HG03139 (cell line): ENCODE results near the gene TUFT1.
A peak's percentile ranks its signal among the peaks of the same experiment; 100 is the strongest.
"Not testable (repeated sequence)": the region's sequence is repeated elsewhere in the genome, so short reads cannot be mapped to it uniquely, and the experiment has no call there.

Experiments
- ATAC-seq: cut with Tn5 transposase; IDR thresholded peaks from one replicate; pipeline ENCODE4 v1.9.1; 2021; ENCODE audit not compliant: unreplicated experiment

Gene TUFT1

DNA sequence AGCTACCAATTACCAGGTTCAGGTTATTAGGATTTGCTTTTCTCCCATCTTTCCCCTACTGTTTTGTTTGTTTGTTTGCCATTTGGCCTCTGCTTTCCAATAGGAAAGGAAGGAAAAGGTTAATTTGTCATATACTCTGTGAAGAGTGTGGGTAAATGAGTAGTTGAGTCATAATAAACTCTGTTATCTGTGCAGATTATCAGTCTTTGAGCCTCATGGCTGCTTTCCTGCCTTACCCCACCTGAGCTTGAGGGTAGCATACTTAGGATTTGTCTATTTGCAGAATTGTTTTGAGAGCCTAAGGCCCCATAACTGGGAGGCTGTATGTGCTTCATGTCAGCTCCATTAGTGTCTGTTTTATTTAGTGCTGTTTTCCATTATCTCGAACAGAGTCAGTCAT lies 38.8 kb downstream of the TUFT1 start:
- ATAC-seq = no peak

DNA sequence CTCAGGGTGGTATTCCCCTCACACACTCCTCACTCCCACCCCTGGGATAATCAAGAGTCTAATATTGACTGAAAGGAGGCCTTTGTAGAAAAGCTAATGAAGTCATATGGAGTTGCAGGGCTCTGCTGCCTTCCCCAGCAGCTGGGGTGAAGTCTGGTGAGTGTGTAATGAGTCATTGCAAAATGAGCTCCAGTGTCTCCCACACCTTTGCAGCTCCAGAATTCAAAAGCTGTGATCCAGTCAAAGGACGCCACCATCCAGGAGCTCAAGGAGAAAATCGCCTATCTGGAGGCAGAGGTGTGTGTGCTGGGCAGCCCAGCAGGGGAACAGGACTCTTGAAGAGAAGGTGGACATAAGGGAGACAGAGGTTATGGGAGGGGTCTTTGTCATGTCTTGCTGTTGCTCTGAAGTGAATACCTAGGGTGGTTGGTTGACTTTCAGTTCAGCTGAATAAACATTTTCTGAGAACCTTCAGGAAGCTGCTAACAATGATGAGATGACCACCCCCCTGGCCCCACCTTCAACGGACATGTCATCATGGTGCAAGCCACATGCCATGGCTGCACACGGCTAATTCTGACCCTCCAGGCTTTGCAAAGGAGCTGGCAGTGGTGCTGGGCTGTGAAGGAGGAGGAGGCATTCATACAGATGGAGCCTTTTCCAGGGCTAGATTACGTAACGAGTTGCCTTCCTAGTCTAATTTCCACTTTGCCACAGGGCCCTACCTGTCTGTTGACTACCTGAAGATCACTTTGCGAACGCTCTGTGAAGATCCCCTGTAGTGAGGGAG lies 39.5 kb downstream of the TUFT1 start:
- no peak for ATAC-seq

DNA sequence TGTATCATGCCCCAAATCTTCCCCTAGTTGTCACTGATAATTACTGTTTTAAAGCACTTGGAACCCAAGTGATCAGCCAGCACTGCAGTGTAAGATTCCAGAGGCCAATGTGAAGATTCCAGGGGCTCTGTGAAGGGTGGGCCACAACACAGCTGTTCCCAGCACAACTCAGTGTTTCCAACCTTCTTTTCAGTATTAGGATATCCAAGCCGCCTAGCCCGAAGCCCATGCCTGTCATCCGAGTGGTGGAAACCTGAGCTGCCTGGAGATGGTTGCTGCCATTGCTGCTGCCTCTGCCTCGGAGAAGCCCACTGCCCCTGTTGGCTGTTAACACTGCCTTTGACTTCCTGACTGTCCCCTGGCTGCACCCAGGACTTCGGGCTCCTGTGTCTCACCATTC lies 41.3 kb downstream of the TUFT1 start:
- ATAC-seq = no peak

GRCh38 chr1:151581921-151582320 lies 41.8 kb downstream of the TUFT1 start:
- ATAC-seq = no peak

DNA sequence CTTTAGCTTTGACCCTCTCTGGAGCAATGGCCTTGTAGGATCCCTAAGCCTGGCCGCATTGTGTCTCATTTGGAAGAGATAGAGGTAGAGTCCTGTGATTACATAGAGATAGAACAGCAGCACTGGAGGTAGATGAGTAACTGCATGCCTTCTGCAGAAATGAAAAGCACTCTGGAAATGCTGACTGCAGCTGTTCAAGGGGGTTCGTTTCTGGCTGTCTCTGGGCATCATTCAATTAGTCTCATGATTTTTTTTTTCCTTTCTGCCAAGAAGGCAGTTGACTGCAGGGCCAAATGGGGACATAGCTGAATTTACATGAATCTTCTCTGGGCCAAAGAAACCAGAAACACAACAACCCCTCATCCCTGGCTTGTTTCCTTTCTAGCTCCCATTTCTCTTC lies 43.7 kb downstream of the TUFT1 start:
- ATAC-seq = no peak

- no peak for ATAC-seq
Observed at GRCh38 chr1:151584278-151584677, 44.2 kb downstream of the TUFT1 start.

DNA sequence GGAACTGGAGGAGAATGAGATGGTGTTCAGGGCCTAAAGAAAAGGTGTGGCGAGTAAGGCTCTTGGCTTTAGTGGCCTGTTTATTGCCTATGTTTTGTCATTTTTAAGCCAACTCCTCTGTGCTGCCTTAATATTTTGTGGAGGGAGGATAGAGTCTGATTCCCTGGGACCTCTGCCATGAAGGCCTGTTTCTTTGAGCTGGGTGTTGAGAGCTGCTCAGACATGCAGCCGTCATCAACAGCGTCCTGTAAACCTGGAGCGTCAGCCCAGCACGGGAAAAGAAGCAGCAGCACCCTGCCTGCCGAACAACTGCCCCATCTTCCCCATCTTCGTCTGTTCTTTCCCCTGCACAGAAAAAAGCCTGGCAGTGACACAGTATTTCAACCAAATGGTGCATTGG lies 44.7 kb downstream of the TUFT1 start:
- ATAC-seq = no peak

DNA sequence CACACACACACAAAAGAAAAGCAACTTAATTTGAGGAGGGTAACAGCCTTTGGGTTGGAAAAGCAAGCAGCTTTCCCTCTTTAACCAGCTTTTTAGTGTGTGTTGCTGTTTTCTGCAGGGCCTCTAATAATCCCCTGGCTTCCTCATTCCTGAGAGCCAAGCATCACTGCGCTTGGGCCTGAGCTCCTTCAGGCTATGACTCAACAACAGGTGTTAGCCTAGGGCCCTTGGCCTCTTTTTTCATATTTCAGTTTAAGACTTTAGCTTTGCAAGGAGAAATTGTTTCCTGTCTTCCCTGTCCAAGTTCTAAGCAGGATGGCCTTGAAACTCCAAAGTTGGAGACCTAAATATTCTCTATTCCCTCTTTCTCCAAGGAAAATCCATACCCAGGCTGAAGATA lies 45.5 kb downstream of the TUFT1 start:
- ATAC-seq = no peak

DNA sequence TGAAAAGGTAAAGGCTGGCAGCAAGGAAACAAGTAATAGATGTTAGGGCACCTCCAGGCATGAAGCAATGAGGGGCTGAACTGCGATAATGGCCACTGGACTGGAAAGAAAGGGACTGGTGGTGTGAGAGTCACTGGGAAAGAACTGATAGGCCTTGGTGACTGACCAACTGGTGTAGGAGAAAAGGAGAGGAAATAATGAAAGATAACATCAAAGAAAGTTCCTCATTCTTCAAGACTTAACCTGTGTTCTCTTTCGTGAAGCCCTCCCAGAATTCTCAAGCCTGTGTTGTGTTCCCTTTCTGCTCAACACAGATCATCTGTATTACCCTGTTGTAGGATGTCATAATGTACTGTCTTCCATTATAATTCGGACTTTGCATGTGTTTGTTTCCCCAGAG lies 50.9 kb downstream of the TUFT1 start:
- ATAC-seq = no peak

- no peak for ATAC-seq
Observed at GRCh38 chr1:151593730-151594129, 53.6 kb downstream of the TUFT1 start.

DNA sequence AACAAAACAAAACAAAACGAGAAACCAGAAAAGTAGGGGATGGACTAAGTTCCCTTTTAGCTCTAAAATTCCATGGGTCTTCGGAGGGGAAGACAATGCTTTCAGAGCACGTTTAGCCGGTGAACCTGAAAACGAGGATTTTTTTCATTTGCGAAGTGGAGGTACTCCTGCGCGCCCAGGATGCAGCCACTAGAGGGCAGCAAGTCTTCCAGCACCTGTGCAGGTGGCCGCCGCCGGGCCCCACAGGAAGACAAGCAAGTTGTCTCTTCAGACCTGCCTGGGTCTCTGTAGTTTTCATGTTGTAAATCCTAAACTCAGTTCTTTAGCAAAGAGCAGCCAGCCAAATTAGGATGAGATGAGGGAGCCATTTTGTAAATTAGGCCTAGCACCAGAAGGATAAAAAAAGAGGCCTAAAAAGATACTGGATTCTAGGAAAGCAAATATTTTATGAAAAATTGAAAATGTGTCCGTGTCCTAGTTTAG lies 54.1 kb downstream of the TUFT1 start:
- no peak for ATAC-seq

DNA sequence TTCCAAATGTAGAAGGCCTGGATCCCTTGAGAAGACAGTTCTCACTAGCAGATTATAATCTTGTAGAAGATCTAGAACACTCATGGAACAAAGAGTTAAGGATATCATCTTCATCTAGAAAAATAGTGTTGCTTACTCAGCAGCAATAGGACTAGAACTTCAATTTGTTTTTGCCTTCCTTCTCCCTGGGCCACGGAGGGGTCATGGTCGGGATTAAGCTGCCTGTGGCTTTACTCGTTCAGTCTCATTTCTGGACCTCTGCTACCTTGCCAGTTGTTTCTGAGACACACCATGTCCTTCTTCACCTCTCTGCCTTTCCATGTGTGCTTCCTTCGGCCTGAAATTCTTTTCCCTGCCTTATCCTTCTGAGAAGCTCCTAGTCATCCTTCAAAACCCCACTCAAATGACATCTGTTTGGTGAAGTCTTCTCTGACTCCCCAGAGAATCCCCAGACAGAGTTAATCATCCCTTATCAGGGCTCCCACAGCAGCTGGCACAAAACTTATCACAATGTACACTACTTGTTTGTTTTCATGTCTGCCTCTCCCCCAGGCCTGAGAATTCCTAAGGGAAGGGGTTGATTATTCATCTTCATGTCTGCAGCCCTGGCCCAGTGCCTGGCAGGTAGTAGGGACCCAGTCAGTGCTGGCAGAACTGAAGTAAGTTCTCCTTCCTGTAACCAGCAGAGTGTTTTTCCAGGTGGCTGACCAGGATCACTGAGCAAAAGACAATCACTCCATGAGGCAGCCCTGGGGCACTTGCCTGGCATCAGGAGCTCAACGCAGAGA lies 56.3 kb downstream of the TUFT1 start:
- no peak for ATAC-seq

GRCh38 chr1:151602550-151602949 lies 62.4 kb downstream of the TUFT1 start:
- ATAC-seq = not testable (repeated sequence)

- ATAC-seq = no peak
Observed at GRCh38 chr1:151604291-151604690, 64.2 kb downstream of the TUFT1 start.

DNA sequence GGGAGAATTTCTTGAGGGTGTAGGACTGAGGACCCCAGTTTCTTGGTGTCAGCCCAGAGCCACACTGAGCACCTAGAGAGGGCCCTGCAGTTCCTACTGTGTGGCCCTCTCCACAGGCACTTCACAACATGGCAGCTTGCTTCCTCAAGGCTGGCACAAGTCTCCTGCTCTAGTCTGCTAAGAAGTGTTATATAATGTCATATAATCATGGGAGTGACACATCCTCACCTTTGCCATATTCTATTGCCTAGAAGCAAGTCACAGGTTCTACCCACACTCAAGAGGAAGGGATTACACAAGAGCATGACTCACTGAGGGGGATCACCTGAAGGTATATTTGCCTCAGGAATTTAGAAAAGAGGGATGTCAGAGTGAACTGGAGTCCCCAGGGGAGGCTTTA lies 66.3 kb downstream of the TUFT1 start:
- no peak for ATAC-seq

DNA sequence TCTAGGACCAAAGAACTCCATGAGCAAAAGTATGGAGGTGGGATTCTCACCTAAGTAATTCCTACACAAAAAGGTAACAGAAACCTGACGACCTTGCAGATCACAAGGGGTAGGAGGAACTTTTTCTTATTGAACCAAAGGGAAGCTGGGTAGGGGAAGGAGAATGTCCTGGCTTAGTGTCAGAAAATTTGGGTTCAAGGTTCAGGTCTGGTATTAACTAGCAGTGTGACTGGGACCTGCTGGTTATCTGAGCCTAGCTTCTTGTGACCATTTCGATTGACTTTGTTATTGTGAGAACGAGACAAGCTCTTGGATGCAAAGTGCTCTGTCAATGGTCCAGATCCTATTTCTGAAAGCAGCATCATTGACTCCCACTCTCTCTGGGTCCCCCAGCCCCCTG lies 66.7 kb downstream of the TUFT1 start:
- ATAC-seq = no peak

GRCh38 chr1:151610142-151610541 lies 70.0 kb downstream of the TUFT1 start:
- ATAC-seq = no peak

- ATAC-seq = no peak
Observed at GRCh38 chr1:151611288-151611790, 71.2 kb downstream of the TUFT1 start.

GRCh38 chr1:151611832-151612500 lies 71.9 kb downstream of the TUFT1 start, which contains the start of gene SNX27:
TSS of gene SNX27 (plus strand) at chr1:151612050. CDS start at chr1:151612202, 152 bp downstream.
- peak; percentile 92 for ATAC-seq

- ATAC-seq = no peak
Observed at GRCh38 chr1:151612501-151613281, 72.6 kb downstream of the TUFT1 start.
